ENCODE data around the gene LDAF1.
"Not testable (repeated sequence)": the region's sequence is repeated elsewhere in the genome, so short reads cannot be mapped to it uniquely, and the experiment has no call there.

The LDAF1 gene

GRCh38 chr16:21163576-21163975 is 5.1 kb downstream of the LDAF1 start:
- DNase-seq, result no peak

GRCh38 chr16:21164521-21165168 is 6.2 kb downstream of the LDAF1 start:
- no peak for DNase-seq

- no peak for DNase-seq
Measured at GRCh38 chr16:21166561-21166961, 8.1 kb downstream of the LDAF1 start.

GRCh38 chr16:21167360-21167759 is 8.9 kb downstream of the LDAF1 start:
- DNase-seq, result no peak

- DNase-seq, result no peak
Measured at GRCh38 chr16:21167929-21168602, 9.6 kb downstream of the LDAF1 start.

- no peak for DNase-seq
Measured at GRCh38 chr16:21169249-21169981, 10.9 kb downstream of the LDAF1 start.

- DNase-seq, result not testable (repeated sequence)
Measured at GRCh38 chr16:21170116-21170515, 11.6 kb downstream of the LDAF1 start.

- DNase-seq, result no peak
Measured at GRCh38 chr16:21172650-21173049, 14.2 kb downstream of the LDAF1 start.

- no peak for DNase-seq
Measured at GRCh38 chr16:21175397-21175796, 16.9 kb downstream of the LDAF1 start.

- DNase-seq, result no peak
Measured at GRCh38 chr16:21179126-21179982, 20.9 kb downstream of the LDAF1 start.

GRCh38 chr16:21179983-21180365 is 21.5 kb downstream of the LDAF1 start:
- DNase-seq, result no peak

GRCh38 chr16:21183995-21184394 is 25.5 kb downstream of the LDAF1 start:
- DNase-seq, result no peak

GRCh38 chr16:21184834-21185233 is 26.4 kb downstream of the LDAF1 start:
- DNase-seq, result no peak

- no peak for DNase-seq
Measured at GRCh38 chr16:21185659-21186325, 27.3 kb downstream of the LDAF1 start.

GRCh38 chr16:21186326-21186691 is 27.8 kb downstream of the LDAF1 start:
- DNase-seq, result no peak

- no peak for DNase-seq
Measured at GRCh38 chr16:21189311-21189710, 30.8 kb downstream of the LDAF1 start.

- no peak for DNase-seq
Measured at GRCh38 chr16:21190013-21190412, 31.5 kb downstream of the LDAF1 start.

- DNase-seq, result no peak
Measured at GRCh38 chr16:21190599-21190998, 32.1 kb downstream of the LDAF1 start.

- no peak for DNase-seq
Measured at GRCh38 chr16:21192991-21193390, 34.5 kb downstream of the LDAF1 start.

- no peak for DNase-seq
Measured at GRCh38 chr16:21194771-21195301, 36.4 kb downstream of the LDAF1 start.

- not testable (repeated sequence) for DNase-seq
Measured at GRCh38 chr16:21195330-21195729, 36.9 kb downstream of the LDAF1 start.

- no peak for DNase-seq
Measured at GRCh38 chr16:21197112-21197511, 38.6 kb downstream of the LDAF1 start.

Measured in NCI-H2227 treated with DMSO at 0.1 percent for 48 hours (cell line).